Activated CD4-positive, alpha-beta T cell treated with anti-CD3 and anti-CD28 coated beads for 48 hours (primary cell): ENCODE results near the gene TDP2.
A peak's percentile ranks its signal among the peaks of the same experiment; 100 is the strongest.
"Not testable (repeated sequence)": the region's sequence is repeated elsewhere in the genome, so short reads cannot be mapped to it uniquely, and the experiment has no call there.

ENCODE experiments used
- DNase-seq: peaks from one replicate; pipeline ENCODE4 v3.0.0-alpha.2; 2020

Gene TDP2

GRCh38 chr6:24678792-24679352 lies 12.2 kb upstream of the TDP2 start:
- not testable (repeated sequence) for DNase-seq

GRCh38 chr6:24673625-24674024 lies 6.9 kb upstream of the TDP2 start:
- no peak for DNase-seq

GRCh38 chr6:24672620-24673182 lies 6.0 kb upstream of the TDP2 start:
- DNase-seq: no peak

GRCh38 chr6:24671077-24671476 lies 4.4 kb upstream of the TDP2 start:
- not testable (repeated sequence) for DNase-seq

- not testable (repeated sequence) for DNase-seq
Measured at GRCh38 chr6:24670492-24670891, 3.8 kb upstream of the TDP2 start.

GRCh38 chr6:24668997-24669361 lies 2.3 kb upstream of the TDP2 start:
- no peak for DNase-seq

GRCh38 chr6:24668066-24668996 lies 1.6 kb upstream of the TDP2 start:
- not testable (repeated sequence) for DNase-seq

- DNase-seq: no peak
Measured at GRCh38 chr6:24667378-24667803, 692 bp upstream of the TDP2 start.

- peak; percentile 54 for DNase-seq
Measured at GRCh38 chr6:24666097-24666640, 530 bp downstream of the TDP2 start.

GRCh38 chr6:24664046-24664987 lies 2.4 kb downstream of the TDP2 start:
- no peak for DNase-seq

GRCh38 chr6:24663189-24663588 lies 3.5 kb downstream of the TDP2 start:
- no peak for DNase-seq

GRCh38 chr6:24662236-24662635 lies 4.5 kb downstream of the TDP2 start:
- no peak for DNase-seq

- DNase-seq: not testable (repeated sequence)
Measured at GRCh38 chr6:24661759-24662158, 4.9 kb downstream of the TDP2 start.

- no peak for DNase-seq
Measured at GRCh38 chr6:24660105-24660504, 6.6 kb downstream of the TDP2 start.

- no peak for DNase-seq
Measured at GRCh38 chr6:24659561-24659960, 7.1 kb downstream of the TDP2 start.

GRCh38 chr6:24658573-24659560 lies 7.8 kb downstream of the TDP2 start:
- no peak for DNase-seq

- DNase-seq: no peak
Measured at GRCh38 chr6:24655215-24655614, 11.5 kb downstream of the TDP2 start.

GRCh38 chr6:24650365-24650764 lies 16.3 kb downstream of the TDP2 start:
- no peak for DNase-seq

- no peak for DNase-seq
Measured at GRCh38 chr6:24649691-24650090, 17.0 kb downstream of the TDP2 start.

- no peak for DNase-seq
Measured at GRCh38 chr6:24648276-24648675, 18.4 kb downstream of the TDP2 start.

GRCh38 chr6:24646771-24647170 lies 19.9 kb downstream of the TDP2 start:
- DNase-seq: no peak
